BJ (cell line): ENCODE data around the gene NUDT7. TPM values are rescaled to one million over a fixed set of nuclear protein-coding genes. Genes with fewer than 3 reads are reported as not detected.

Source experiments
- CTCF ChIA-PET: fragments of 350-600 bp; formaldehyde crosslinking; extraction: SDS; loops from one replicate; lab custom pipeline; 2021; ENCODE audit warnings: antibody characterized with exemption, inconsistent platforms; lab: Yijun Ruan, JAX
- POLR2A ChIA-PET: fragments of 300-600 bp; sonication (Branson Sonifier 250); formaldehyde crosslinking; extraction: SDS; loops from one replicate; lab custom pipeline; 2021; ENCODE audit warnings: antibody characterized with exemption; lab: Charles Lee
- DNase-seq: peaks from one replicate; pipeline ENCODE4 v3.0.0-alpha.2; 2011; ENCODE audit warnings: low read depth
- H3K27me3 ChIP-seq: 2 replicates; pipeline ENCODE4 v1.6.0; 2011; ENCODE audit warnings: low read length; ENCODE audit not compliant: control insufficient read depth, insufficient read depth
- H3K36me3 ChIP-seq: 2 replicates; pipeline ENCODE4 v1.5.1; 2011; ENCODE audit warnings: low read length; ENCODE audit not compliant: control insufficient read depth, insufficient read depth
- H3K4me3 ChIP-seq: 2 replicates; pipeline ENCODE4 v1.5.1; 2011; ENCODE audit warnings: low read depth, mild to moderate bottlenecking, control low read depth, low read length
- CTCF ChIP-seq: IDR thresholded peaks from 2 replicates; pipeline ENCODE4 v1.5.1; 2011; ENCODE audit warnings: low read depth, mild to moderate bottlenecking, control low read depth, inconsistent platforms, low read length, moderate library complexity; ENCODE audit not compliant: insufficient read depth
- polyA plus RNA-seq: library from polyadenylated mRNA; depleted of rRNA; stranded (reverse); fragments of >200 nt; gene quantifications from 2 replicates; pipeline ENCODE4 v1.2.3, GENCODE V29; 2011

Gene NUDT7
- polyA plus RNA-seq, 1 experiment, result 3.9 TPM

GRCh38 chr16:77679901-77680300, 42.4 kb upstream of the NUDT7 start:
- H3K27me3 ChIP-seq, result no peaks in the 10 kb centered on the region
- no peak for DNase-seq
- POLR2A ChIA-PET, result no interaction called here
- CTCF ChIA-PET, result interaction anchor here (1.0 kb wide), 1 partner anchor 291 kb away, joined by 3 read pairs; no protein-coding TSS in a partner anchor
- no peaks in the 10 kb centered on the region for H3K36me3 ChIP-seq
- no peak for TF ChIP-seq CTCF
- no peak overlapping the region for H3K4me3 ChIP-seq

DNA sequence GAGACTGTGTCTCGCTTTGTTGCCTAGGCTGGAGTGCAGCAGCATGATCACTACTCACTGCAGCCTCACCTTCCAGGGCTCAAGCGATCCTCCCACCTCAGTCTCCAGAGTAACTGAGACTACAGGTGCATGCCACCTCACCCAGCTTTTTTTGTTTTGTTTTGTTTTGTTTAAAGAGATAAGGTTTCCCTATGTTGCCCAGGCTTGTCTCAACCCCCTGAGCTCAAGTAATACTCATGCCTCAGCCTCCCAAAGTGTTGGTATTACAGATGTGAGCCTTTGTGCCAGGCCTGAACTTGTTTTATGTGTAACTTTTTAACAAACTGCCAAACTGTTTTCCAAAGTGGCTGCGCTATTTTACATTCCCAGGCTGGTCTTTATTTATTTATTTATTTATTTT, 41.8 kb upstream of the NUDT7 start:
- DNase-seq, result no peak
- ChIA-PET POLR2A (no interaction called here), CTCF (no interaction called here)
- Histone ChIP-seq H3K4me3 (no peak overlapping the region), H3K36me3 (no peaks in the 10 kb centered on the region), H3K27me3 (no peaks in the 10 kb centered on the region)
- TF ChIP-seq CTCF, result no peak

- H3K27me3 ChIP-seq, result no peaks in the 10 kb centered on the region
- POLR2A ChIA-PET, result no interaction called here
- CTCF ChIA-PET, result interaction anchor here (0.7 kb wide), 1 partner anchor 288 kb away, joined by 3 read pairs; no protein-coding TSS in a partner anchor
- DNase-seq, result no peak
- no peak for TF ChIP-seq CTCF
- H3K36me3 ChIP-seq, result no peaks in the 10 kb centered on the region
- no peak overlapping the region for H3K4me3 ChIP-seq
Observed at GRCh38 chr16:77682586-77682985, 39.7 kb upstream of the NUDT7 start.

GRCh38 chr16:77683397-77684180, 38.7 kb upstream of the NUDT7 start:
- Histone ChIP-seq H3K4me3 (no peak overlapping the region), H3K36me3 (no peaks in the 10 kb centered on the region), H3K27me3 (no peaks in the 10 kb centered on the region)
- POLR2A ChIA-PET, result no interaction called here
- CTCF ChIA-PET, result interaction anchor here (0.6 to 1.6 kb wide), 2 partner anchors 9 to 1774 kb away, joined by 3 to 5 read pairs; no protein-coding TSS in a partner anchor
- no peak for DNase-seq
- TF ChIP-seq CTCF, result no peak

DNA sequence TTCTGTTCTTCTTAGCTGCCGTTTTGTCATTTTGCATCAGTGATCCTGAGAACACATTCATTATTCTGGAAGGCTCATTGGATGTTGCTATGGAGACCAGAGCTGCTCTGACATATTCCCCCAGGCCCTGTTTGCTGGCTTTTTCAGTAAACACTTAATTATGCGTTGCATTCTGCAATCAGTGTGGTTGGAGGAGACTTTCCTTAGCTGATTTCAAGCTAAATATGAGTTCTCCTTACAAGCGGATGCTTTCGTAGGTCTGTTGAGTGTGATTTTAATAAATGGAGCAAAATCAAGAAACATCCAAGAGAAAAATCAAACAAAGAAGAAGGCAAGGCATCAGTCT, 38.2 kb upstream of the NUDT7 start:
- CTCF ChIA-PET, result interaction anchor here (1.6 kb wide), 1 partner anchor 9 kb away, joined by 5 read pairs; no protein-coding TSS in a partner anchor
- DNase-seq, result no peak
- Histone ChIP-seq H3K4me3 (no peak overlapping the region), H3K36me3 (no peaks in the 10 kb centered on the region), H3K27me3 (no peaks in the 10 kb centered on the region)
- TF ChIP-seq CTCF, result no peak
- POLR2A ChIA-PET, result no interaction called here
